HL-60 (cell line): ENCODE measurements around the gene VOPP1.

Experiments used
- CTCF ChIP-seq: IDR thresholded peaks from one replicate; pipeline ENCODE4 v1.5.1; 2011; ENCODE audit warnings: low read length, control low read depth, inconsistent platforms; ENCODE audit not compliant: insufficient read depth
- POLR2AphosphoS5 ChIP-seq: IDR thresholded peaks from 2 replicates; pipeline ENCODE4 v1.6.1; 2012; ENCODE audit warnings: low read depth
- REST ChIP-seq: IDR thresholded peaks from 2 replicates; pipeline ENCODE4 v1.6.1; 2012; ENCODE audit warnings: low read depth; ENCODE audit not compliant: insufficient replicate concordance

- TF ChIP-seq CTCF: no peak
- no peak for TF ChIP-seq POLR2AphosphoS5
- TF ChIP-seq REST: no peak
These were observed 108.5 kb downstream of the VOPP1 start for GRCh38 chr7:55463686-55464262.
